Activated CD4-positive, alpha-beta T cell treated with anti-CD3 and anti-CD28 coated beads, Interleukin-2, amount 50 U/mL, for 4 hours (primary cell): ENCODE data around the gene BBLN.
A peak's percentile ranks its signal among the peaks of the same experiment; 100 is the strongest.
"Not testable (repeated sequence)": the region's sequence is repeated elsewhere in the genome, so short reads cannot be mapped to it uniquely, and the experiment has no call there.

Source experiments
- DNase-seq, 2 experiments: peaks; one replicate each; pipeline ENCODE4 v3.0.0-alpha.2; 2020

BBLN gene

DNA sequence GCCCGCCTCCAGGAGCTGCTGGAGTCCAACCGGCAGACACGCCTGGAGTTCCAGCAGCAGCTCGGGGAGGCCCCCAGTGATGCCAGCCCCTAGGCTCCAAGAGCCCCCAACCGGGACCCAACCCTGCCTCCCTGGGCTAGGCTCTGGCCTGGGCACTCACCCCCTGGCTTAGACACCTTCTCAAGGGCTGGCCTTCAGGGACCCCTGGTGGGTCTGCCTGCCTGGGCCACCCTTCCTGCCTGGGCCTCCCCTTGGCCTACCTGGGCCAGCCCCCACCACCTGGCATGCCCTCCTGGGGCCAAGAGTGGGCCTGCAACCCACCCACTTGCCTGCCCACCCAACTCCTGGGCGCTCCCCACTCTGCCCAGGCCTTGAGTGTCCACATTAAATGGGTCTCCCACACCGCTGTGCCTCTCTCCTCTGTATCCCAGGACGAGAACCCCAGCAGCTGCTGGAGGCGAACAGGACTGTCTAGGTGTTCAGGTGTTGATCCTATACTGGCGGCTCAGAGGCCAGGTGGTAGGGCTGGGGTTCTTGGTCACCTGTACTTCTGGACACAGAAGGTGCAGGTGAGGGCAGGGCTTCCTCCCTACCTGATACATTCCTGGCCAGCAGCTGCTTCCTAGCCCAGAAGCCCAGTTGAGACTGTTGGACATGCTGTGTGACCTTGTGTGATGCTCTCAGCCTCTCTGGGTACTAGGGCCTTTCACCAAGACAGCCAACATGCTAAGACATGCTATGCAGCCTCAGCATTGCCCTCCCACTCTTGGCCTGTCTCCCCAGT lies 3.6 kb downstream of the BBLN start:
- DNase-seq: no peak

DNA sequence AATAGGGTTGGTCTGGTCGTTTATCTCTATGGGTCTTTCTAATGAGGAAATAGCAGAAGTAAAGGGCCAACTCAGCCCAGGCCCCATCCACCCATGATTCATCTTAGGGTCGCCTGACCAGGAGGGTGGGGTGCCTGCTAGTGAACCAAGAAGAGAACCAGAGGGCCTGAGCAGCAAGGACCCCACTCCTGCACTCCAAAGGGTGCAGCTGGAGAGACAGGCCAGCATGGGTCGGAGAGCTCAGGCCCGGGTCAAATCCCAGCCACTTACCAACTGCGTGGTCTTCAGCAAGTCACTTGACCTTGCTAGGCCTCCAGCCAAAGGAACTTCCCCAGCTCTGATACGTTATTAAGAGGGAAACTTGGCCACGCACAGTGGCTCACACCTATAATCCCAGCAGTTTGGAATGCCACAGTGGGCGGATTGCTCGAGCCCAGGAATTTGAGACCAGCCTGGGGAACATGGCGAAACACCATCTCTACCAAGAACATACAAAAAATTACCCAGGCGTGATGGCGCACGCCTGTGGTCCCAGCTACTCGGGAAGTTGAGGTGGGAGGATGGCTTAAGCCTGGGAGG lies 4.3 kb downstream of the BBLN start:
- no peak for DNase-seq

DNA sequence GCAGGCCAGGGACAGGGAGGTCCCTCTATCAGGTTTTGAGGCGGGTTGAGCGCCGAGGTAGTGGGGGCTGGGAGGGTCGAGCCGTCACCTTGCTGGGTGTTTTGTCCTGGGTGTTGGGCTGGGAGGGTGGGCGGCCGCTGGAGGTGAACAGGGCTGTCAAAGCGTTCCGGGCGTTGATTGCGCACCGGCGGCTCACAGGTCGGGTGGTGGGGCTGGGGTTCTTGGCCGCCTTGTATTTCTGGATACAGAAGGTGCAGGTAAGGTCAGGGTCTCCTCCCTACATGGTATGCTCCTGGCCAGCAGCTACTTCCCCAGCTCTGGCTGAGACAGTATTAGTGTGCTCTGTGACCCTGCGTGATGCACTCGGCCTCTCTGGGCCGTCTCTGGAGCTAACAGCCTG lies 6.1 kb downstream of the BBLN start:
- DNase-seq: no peak

DNA sequence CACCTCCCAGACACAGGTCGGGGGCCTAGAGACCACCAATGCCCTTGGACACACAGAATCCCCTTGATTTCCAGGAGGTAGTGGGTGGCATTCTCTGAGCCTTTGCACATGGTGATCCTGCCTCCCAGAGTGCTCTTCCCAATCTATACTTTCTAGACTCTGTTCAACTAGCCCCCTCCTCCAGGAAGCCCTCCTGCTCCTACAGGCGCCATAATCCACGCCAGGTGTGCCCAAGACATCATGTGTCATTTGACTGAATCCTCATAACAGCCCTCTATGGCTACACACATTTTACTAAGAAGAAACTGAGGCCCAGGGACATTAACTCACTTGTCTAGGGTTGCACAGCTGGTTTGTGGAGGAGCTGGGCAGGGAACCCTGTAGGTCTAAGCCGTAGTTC lies 7.1 kb downstream of the BBLN start:
- DNase-seq: no peak

DNA sequence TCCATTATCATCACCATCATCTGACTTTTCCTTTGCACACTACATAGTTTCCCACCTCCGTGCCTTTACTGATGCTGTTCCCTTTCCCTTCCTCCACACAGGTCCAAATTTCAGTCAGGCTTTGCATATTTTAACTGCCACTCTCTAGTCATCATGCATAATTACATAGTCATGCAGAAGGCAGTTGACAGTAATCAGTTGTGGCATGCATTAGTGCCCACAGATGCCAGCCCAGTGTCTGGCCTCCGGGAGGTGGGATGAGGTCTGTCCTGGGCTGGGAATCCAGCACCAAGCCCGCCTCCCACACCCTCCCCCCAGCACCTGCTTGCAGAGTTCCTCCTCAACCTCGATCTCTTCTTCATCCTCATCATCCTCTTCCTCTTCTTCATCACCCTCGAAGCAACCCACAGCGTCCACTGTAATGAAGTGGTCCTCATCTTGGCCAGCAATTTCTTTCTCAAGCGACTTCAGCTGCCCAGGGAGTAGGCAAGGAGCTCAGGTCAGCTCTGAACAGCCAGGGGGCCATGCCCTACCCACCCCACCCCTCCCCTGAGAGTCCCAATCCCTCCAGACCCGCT lies 8.8 kb downstream of the BBLN start:
- no peak for DNase-seq

DNA sequence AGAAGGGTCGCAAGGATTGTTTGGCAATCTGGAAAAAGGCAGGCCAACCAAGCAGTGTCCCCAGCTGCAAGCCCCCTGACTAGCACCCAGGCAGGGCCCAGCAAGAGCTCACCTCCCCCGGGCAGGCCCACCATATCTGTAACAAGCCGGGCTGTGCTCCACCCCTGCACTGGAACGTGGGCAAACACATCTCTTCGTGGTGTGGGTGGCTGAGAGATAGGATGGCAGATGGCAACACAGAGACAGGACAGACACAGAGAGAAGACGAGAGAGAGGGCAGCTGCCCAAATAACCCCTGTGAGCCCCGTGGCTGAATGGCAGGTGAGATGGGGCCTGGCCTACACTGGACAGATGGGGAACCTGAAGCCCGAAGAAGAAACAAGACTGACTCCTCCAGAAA lies 9.4 kb downstream of the BBLN start:
- DNase-seq: no peak

DNA sequence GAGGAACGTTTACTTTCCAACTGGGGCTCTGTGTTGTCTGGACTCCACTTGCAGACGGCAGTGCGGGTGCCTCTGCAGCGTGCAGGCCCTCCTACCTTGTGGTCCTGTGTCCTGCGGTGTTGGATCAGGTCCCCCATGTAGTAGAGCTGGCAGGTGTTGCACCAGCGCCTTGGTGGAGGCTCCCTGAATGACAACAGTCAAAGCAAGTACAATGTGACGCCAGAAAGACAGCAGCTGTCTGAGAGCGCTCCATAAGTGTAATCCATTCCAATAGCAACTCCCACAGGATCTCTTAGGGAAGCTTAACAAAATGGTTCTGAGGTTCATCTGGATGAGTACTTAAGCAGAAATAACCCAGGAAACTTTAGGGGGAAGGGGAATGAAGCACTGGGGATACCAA lies 9.9 kb downstream of the BBLN start:
- no peak for DNase-seq

DNA sequence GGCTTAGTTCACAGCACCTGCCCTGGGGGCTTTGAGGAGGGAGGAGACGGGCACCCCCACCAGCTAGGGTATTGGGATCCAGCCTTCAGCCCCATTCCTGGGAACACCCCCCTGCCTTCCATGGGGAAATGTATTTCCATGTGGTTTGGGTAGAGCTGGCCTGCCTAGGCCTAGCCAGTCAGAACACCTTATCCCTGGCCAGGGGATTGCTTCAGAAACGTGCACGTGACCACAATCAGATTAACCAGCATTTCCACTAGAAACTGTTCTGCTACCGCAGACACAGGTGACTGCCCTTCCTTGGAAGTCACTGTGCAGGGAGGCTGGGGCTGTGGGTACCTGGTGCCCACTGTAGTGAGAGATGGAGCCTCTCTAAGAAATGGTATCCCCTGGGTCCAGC lies 14.0 kb downstream of the BBLN start:
- DNase-seq: no peak

DNA sequence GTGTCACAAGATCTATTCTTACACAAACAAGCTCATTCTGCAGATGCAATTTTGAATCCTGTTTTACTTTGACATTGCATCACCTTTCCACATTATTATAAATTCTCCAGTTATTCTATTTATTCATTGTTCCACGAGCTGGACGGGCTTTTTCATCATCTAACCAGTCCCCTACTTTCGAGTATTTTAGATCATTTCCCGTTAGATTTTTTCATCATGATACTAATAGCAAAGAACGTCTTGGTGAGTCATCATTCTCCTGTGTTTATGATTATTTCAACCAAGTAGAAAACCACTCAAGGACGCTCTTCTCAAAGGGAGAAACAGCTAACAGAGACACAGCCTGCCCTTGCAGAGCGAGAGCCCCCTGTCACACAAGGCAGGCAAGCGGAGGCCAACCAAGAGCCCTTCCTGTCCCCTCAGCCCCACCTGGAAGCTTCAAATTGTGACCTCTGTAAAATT lies 15.1 kb downstream of the BBLN start:
- no peak for DNase-seq

DNA sequence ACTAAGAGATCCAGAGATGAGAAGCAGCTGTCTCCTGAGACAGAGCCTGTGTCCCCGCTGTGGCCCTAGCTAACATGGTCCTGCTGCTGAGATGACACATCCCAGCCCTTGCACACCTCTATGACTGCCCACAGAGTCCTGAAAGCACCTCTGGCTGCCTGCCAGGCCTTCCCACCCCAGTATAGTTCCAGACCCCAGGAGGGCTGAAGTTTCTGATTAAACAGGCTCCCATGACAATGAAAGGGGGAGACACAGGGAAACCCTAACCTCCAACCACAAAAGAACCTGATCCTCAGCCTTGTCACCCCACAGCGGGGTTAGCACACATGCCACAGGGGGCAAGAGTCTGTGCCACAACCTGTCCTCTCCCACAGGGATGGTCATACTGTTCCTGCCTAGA lies 15.7 kb downstream of the BBLN start:
- no peak for DNase-seq

DNA sequence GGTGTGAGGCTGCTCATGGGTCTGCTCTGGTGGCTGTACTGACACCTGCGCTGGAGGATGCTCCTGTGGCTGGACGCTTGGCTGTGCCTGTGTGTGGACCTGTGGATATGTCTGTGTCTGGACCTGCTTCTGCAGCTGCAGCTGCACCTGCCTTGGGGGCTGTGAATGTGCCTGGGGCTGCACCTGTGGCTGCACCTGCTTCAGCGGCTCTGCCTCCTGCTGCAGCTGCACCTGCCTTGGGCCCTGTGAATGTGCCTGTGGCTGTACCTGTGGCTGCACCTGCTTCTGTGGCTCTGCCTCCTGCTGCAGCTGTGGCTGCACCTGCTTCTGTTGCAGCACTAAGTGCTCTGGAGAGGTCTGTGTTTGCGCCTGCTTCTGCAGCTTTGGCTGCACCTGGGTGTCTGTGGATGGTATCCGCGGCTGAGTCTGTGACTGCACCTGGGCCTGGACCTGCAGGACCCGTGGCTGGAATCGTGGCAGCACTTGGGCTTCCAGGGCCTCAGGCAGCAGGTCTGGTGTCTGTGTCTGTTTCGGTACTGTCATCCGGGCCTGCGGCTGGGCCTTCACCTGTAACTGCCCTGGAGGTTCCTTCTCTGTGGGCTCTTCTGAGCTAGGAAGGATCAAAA lies 18.9 kb downstream of the BBLN start:
- DNase-seq: no peak

DNA sequence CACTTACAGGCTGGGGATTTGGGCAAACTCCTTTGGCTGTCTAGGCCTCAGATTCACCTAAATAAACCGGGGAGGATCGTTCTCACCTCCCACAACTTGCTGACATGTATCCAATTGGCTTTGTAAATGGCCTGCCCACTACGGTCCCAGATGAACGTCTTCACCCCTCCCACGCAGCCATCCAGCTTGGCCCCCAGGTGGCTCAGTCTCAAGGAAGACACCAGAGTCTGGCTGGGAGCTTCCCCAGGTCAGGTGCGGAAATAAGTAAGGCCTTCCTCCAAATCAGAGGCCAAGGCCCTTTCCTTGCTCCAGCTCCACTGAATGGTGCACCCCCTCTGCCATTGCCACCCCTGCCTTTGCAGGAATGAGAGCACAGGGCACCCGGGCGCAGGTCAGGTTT lies 19.9 kb downstream of the BBLN start:
- DNase-seq: no peak

DNA sequence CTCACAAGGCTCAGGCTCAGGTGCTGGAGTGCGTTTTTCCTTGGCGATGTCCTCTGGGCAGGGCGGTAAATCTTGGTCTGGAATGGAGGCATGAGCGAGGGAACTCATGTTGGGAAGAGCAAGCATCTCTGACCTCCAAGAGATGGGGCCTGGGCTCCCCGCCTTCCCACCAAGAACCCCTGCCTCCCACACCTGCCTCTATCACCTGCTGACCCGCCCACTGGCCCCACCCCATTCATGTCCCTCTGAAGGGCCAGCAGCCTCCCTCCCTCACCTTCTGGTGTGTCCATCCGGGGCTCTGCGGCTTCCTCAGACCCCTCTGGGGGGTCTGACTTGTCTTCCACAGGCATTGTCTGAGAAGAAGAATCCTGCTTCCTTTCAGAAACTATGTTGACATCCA lies 20.4 kb downstream of the BBLN start:
- DNase-seq: no peak

DNA sequence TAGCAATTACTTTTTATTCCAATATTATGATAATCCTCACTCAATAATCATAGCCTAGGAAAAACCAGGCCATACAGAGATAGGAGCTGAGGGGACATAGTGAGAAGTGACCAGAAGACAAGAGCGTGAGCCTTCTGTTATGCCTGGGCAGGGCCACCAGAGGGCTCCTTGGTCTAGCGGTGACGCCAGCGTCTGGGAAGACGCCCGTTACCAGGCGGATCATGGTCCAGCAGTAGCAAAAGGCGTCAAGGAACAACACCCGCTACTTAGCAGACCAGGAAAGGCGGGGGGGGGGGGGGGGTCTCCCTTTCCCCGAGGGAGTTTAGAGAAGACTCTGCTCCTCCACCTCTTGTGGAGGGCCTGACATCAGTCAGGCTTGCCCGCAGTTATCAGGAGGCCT lies 21.4 kb downstream of the BBLN start:
- not testable (repeated sequence) for DNase-seq

DNA sequence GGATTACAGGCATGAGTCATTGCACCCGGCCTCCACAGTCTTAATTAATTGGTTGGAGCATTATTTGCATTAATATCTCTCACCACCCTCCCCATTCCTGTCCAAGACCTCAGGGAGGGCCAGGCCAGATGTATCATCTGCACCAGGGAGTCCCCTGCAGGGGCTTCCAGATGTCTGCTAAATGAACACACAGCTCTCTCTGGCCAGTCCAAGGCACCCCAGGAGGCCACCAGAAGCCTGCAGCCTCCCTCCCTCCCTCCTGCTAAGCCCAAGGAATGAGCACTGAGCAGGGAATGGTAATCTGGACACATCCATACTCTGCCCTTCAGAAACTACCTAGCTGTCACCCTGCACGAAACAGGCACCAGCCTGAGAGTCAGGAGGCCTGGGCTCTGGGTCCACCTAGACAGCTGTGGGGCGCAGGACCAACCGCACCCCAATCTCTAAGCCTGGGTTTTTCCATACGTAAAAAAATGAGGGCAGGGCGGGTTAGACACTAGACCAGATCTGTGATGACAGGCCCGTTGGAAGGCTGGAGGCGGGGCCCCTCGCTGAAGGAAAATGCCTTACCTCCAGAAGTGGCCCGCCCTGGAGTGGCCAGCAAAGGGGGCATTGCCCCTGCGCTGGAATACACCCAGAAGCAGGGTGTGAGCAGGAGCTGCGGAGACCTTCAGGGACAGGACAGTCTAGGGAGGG lies 23.0 kb downstream of the BBLN start:
- no peak for DNase-seq

DNA sequence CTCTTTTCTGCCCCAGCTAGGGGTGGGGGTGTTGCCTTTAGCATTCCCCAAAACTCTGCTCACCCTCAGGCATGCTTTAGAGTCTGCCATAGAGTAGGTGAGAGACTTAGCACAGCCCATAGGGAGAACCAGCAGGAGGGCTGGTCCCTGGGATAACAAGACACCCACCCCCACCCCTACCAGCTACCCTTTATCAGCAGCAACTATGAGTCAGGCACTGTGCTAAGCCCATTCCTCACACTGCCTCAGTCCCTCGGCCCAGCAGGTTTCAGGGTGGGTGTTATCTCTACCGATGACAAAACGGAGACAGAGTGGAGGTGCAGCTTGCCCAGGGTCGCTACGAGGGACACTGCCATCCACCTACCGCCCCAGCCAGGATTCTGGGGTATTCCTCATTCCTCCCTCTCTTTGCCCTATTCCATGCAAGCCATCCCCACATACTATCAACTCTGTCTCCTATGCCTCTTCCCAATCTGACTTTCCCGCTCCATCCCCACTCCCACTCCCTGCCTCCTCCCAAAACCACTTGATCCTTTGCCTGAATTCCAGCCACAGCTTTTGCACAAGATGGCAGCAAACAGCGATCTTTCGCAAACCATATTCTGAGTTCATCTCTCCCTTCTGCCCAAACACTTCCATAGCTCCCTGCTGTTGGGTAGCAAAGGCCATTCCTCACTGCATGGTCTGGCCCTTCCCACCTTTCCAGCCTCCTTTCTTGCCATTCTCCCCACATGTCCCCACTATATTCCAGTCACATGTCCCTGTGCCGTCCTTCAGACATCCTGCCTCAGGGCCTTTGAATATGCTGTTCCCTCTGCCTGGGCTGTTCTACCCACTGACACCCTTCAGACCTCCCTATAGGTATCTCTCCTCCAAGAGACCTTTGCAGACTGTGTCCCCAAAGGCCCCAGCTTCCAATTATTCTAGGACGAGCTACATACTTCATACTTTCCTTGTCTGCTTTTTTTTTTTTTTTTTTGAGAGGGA lies 26.2 kb downstream of the BBLN start:
- no peak for DNase-seq

DNA sequence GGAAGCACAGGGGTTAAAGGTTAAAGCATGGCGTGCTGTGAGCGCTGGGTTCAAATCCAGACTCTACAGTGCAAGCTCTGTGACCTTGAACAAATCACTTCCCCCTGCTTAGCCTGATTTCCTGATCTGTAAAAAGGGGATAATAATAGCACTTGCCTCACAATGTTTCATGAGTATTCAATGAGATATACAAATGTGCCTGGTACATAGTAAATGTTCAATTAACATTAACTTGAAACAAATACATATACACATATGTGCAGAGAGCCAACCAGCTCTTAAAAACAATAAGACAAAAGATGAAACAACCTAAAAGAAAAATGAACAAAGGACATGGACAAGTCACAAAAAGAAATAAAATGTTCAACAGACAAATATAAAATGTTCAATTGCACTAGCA lies 27.3 kb downstream of the BBLN start:
- DNase-seq: no peak

DNA sequence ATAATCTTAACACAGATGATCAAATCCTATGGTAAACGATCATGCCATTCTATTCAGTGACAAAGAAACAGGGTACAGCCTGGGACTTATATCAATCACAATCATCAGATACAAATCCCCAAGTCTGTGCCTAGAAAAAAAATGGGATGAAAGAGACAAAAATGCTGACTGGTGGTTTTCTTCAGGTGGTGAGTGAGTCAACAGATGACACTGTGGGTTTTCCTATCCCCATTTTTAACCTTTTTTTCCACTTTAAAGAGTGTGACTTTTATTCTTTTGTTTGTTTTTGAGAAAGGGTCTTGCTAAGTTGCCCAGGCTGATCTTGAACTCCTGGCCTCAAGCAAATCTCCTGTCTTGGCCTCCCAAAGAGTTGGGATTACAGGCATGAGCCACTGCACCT lies 28.1 kb downstream of the BBLN start:
- no peak for DNase-seq

DNA sequence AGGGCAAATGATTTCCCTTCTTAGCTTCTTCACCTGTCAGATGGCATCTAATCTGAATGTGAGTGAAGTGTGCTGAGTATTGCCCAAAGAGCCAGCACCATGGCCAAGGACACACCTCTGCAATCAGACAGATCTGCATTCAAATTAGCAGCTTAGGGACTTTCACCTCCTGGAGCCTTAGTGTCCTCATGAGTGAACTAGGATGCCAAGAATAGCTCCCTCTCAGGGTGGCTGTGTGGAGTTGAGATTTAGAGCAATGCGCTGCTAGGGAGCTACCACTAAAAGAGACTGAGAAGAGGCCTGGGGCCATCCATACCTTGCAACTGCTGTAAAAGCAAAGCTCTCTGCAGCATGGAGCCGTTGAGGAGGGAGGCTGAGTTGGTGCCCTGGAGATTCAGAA lies 29.9 kb downstream of the BBLN start:
- no peak for DNase-seq

DNA sequence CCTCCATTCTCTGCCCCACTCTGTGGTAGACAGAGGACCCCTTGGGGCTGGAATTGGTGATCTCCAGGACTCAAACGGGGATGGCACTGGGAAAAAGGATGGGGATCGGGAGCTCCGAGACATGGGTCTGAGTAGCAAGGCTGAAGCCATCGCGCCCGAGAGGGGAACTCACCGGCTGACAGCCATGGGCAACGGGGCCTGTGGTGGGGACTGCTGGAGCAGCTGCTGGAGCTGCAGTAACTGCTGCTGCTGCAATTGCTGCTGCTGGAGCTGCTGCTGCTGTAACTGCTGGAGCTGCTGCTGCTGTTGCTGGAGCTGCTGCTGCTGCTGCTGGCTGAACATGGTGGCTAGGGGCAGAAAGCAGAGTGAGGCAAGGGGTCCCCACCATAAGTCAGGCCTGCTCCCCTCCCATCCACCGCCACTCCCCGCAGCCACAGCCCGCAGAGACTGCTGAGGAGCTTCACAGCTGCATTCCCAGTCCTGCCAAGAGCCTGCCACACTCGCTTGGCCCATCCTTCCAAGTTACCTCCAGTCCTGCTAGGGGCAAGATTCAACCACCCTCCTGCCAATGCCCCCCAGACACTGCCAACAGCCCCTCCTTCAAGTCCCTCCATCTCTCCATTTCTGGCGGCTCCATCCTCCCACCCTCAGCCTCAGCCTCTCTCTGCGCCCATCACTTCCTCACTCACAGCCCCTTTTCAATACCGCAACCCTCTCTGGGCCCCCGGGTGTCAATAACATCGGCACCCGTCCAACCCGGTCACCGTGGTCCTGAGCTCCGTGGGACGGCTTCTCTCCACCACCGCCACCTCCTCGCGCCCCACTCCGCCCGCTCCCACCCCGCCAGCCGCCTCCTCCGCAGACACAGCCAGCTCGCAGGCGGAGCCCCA lies 30.7 kb downstream of the BBLN start:
- DNase-seq: no peak

DNA sequence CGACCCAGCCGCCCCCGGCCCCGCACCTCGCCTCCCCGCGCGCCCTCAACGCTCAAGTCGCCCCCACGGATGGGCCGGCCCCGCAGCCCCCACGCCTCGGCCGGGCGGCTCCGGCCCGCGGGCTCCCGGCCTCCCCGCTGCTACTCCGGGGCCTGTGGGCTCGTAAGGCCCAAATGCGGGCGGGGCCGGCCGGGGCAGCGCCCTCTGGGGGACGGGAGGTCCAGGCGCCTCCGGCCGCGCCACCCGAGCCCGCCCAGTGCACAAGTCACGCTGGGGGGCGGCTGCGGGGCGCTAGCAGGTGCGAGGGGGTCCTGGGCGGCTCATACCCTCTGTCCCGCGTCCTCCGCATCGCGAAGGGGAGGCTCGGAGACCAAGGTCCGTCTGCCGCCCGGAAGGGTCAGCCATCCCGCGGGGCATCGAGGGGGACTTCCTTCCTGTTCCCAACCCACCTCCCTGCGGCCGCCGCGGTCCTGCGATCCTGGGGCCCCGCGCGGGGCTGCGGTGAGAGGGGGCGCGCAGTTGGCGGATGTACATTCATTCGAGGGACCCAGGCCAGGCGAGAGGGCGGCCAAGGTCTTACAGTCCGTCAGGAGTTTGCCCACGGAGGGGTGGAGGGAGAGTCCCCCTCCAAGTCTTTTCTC lies 31.5 kb downstream of the BBLN start, which contains the start of gene CIZ1:
CIZ1 (minus strand) TSS at position 167 of the 641 bp plus-strand sequence. CDS start 715 bp downstream, outside the sequence.
- peak; percentile 57 to 63 for DNase-seq
